Measurements from ENCODE around the gene PODXL2.
"Not testable (repeated sequence)": the region's sequence is repeated elsewhere in the genome, so short reads cannot be mapped to it uniquely, and the experiment has no call there.

The PODXL2 gene

DNA sequence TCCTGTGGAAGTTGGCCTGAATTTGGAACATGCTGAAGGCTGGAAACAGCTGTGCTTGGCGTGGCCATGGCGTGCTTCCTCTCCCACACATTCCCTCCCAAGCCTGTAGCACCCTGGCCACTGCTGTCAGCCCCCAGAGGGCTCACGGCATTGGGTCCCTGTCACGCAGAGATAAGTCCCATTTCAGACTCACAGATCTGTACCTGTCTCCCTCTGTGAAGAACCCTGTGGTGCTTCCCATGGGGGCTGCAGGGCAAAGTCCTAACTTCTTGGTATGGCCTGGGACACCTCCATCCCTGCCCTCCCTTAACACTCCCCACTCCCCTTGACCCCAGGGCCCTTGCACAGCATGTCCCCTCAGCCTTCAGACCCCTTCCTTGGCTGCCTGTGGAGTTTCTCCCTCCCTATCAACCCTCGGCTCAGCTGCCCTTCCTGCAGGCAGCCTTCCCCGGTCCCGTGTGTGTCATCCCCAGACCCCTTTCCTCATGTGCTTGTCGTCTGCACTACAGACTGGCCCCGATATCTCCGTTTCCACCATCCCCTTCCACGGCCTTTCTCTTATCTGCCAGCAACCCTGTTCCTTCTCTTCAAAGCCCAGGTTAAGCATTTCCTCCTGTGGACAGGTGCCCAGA, 72.4 kb downstream of the PODXL2 start:
- no peak overlapping the region for H3K4me3 ChIP-seq (ENCODE audit: low read length)
- no peak for DNase-seq (ENCODE audit: low read depth)
- TF ChIP-seq, protein P1, sequence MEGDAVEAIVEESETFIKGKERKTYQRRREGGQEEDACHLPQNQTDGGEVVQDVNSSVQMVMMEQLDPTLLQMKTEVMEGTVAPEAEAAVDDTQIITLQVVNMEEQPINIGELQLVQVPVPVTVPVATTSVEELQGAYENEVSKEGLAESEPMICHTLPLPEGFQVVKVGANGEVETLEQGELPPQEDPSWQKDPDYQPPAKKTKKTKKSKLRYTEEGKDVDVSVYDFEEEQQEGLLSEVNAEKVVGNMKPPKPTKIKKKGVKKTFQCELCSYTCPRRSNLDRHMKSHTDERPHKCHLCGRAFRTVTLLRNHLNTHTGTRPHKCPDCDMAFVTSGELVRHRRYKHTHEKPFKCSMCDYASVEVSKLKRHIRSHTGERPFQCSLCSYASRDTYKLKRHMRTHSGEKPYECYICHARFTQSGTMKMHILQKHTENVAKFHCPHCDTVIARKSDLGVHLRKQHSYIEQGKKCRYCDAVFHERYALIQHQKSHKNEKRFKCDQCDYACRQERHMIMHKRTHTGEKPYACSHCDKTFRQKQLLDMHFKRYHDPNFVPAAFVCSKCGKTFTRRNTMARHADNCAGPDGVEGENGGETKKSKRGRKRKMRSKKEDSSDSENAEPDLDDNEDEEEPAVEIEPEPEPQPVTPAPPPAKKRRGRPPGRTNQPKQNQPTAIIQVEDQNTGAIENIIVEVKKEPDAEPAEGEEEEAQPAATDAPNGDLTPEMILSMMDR (conservative IDR thresholded peaks at IDR 0.05; ENCODE audit: low read depth, low read length) = no peak

DNA sequence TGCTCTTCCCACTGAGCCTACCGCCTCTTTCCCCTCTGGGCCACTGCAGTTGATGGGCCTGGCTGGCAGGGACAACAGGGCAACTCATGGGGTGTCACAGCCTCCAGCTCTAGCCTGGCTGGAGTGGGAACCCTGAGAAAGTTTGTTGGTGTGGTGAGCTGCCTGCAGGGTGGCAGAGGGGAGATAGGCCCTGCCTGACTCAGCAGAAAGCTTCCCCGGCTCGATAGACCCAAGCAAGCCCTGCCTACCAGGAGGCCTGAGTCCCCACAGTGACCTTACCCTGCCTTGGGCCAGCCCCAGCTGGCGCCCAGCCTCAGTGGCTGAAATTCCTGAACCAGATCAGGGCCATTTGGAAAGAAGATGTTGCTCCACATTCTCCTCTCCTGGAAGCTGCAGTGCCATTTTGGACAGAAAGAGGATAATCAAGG, 73.2 kb downstream of the PODXL2 start:
- TF ChIP-seq, protein P1 (conservative IDR thresholded peaks at IDR 0.05; ENCODE audit: low read depth, low read length) = no peak
- DNase-seq (ENCODE audit: low read depth) = no peak

DNA sequence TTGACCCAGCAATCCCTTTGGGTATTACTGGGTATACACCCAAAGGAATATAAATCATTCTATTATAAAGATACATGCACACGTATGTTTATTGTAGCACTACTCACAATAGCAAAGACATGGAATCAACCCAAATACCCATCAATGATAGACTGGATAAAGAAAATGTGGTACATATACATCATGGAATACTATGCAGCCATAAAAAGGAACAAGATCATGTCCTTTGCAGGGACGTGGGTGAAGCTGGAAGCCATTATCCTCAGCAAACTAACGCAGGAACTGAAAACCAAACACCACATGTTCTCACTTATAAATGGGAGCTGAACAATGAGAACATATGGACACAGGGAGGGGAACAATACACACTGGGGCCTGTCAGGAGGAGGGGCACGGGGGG, 75.9 kb downstream of the PODXL2 start:
- DNase-seq (ENCODE audit: low read depth); H3K4me3 ChIP-seq (ENCODE audit: low read length): not testable (repeated sequence)

More for the DNA sequence above, 73.2 kb downstream of the PODXL2 start:
- H3K4me3 ChIP-seq (ENCODE audit: low read length) = no peak overlapping the region

DNA sequence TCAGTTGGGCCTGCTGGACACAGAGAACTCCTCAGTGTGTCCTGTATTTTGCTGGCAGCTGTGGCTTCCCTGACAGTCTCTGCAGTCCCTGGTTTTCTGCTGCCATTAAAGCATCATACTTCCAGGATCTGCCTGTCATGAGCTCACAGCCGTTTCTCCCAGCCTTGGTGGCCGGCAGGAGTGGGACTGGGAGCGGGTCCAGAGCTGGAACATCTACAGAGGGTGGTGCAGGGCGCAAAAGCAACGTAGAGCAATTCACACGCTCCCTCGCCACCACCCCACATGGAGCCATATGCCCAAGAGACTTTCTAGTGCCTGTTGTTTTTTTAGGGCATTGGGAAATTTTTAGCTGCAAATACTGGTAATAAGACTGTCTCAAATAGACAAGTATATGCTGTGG, 77.3 kb downstream of the PODXL2 start:
- TF ChIP-seq, protein P1 (conservative IDR thresholded peaks at IDR 0.05; ENCODE audit: low read depth, low read length) = no peak
- no peak for DNase-seq (ENCODE audit: low read depth)
- H3K4me3 ChIP-seq (ENCODE audit: low read length) = no peak overlapping the region

DNA sequence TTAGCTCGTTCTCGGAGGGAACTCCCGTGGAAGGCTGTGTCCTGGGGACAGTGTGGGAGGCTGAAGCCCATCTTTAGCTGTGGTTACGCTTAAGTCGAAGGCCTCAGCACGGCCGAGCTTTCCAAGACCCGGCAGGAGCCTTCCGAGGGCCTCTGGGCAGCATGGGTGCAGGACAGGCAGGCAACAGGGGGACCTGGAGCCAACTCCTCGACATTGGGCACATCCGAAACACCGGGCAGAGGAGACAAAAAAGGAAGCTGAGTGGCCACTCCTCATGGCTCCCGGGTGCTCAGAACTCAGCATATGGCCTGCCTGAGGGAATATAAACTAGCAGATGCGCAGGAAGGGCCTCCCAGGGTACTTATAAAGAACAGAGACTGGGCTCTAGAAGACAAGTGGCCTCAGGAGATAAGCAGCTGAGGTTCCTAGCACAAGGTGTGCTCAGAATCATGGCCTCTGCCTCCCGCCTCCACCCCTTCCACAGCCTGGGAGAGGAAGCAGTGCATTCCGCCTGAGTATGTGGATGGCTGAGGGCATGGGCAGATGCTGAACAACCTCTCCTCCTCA, 77.9 kb downstream of the PODXL2 start:
- TF ChIP-seq, protein P1 (conservative IDR thresholded peaks at IDR 0.05; ENCODE audit: low read depth, low read length) = no peak
- no peak for DNase-seq (ENCODE audit: low read depth)
- H3K4me3 ChIP-seq (ENCODE audit: low read length) = no peak overlapping the region

DNA sequence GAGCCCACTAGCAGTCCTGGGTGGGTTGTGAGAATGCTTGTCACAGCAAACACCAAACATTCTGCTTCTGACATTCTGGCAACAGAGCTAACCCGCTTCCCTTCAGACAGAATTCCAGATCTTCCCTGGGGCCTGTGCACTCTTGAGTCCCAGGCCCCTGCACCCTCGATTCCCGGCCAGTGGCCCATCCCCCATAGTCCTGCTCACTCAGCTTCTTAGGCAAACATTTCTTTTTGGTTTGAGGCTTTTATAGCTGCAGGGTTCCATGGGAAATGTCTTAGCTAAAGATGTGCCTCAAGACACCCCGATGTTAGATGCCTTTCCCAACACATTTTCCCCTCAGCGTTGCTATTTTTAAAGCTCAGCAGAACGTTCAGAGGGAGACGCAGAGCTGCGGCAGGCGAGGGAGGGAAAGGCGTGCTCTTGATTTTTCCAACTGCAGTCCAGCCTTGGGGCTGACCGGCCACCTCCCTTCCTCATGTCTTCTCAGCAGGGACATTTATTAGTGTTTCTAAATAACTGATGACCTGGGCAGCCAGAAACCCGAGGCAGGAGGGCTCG, 78.9 kb downstream of the PODXL2 start:
- H3K4me3 ChIP-seq (ENCODE audit: low read length) = no peak overlapping the region
- no peak for DNase-seq (ENCODE audit: low read depth)
- TF ChIP-seq, protein P1 (conservative IDR thresholded peaks at IDR 0.05; ENCODE audit: low read depth, low read length) = no peak

DNA sequence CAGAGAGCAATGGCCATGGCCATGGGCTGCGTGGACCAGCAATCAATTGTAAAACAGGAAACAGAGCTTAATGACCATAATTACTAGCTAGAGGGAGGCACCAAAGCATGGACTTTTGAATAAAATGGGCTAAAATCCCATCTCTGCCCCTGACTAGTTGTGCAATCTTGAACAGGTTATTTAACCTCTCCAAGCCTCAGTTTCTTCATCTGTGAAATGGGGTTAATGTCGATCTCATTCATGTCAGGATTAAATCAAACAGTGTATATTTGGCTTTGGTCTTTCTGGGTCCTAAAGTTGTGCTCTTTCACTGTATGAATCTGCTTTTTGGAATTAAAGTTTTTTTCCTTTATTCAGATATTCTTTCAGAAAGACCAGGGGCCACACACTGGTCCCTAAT, 79.9 kb downstream of the PODXL2 start:
- no peak for DNase-seq (ENCODE audit: low read depth)
- TF ChIP-seq, protein P1 (conservative IDR thresholded peaks at IDR 0.05; ENCODE audit: low read depth, low read length) = no peak
- no peak overlapping the region for H3K4me3 ChIP-seq (ENCODE audit: low read length)
